GM19025 (cell line): ENCODE data around the gene ARMS2.

Experiments used
- ATAC-seq: cut with Tn5 transposase; IDR thresholded peaks from one replicate; pipeline ENCODE4 v1.9.1; 2021; ENCODE audit warnings: mild to moderate bottlenecking, low read depth, moderate library complexity; ENCODE audit not compliant: unreplicated experiment

The ARMS2 gene, protein sequence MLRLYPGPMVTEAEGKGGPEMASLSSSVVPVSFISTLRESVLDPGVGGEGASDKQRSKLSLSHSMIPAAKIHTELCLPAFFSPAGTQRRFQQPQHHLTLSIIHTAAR

DNA sequence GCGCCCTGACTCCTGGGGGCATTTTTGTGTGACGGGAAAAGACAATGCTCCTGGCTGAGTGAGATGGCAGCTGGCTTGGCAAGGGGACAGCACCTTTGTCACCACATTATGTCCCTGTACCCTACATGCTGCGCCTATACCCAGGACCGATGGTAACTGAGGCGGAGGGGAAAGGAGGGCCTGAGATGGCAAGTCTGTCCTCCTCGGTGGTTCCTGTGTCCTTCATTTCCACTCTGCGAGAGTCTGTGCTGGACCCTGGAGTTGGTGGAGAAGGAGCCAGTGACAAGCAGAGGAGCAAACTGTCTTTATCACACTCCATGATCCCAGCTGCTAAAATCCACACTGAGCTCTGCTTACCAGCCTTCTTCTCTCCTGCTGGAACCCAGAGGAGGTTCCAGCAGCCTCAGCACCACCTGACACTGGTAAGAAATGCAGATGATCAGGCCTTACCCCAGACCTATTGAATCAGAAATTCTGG lies at the start of gene ARMS2:
Gene ARMS2, plus strand, starts transcription at position 51 of the 478 bp plus-strand sequence. Its CDS starts 75 bp downstream, at position 126.
- ATAC-seq = no peak

DNA sequence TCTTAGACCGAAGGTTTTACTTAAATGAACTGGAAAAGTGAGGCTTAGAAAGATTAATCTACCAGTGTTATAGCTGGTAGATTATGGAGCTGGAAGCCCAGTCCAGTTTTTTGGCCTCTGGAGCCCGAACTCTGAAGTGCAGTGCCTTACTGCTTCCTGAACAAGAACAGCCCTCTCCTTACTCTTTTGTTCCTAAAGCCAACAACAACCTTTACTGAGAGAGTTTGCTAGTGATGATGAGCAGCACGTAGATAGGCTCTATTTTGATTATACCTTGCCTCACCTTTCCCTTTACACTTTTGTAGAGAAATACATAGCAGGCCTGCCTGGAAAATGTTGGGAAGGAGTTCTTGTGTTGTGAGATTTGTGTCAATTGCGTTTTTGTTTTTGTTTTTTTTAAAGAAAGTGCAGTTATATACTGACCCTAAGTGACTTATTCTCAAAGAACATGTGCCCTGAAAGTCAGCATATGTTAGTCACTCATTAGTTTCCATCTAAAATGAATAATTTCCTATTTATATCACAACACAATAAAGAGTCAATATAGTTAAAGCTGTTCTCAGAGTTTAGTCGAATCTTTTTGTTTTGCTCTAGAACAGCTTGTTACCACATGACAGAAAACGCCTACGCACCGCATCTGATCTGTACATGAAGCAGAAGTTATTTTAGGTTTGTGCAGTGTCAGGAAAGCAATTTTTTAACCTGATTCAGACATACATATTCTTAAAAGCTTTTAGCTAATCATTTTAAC lies 46.9 kb upstream of the ARMS2 start:
- no peak for ATAC-seq

DNA sequence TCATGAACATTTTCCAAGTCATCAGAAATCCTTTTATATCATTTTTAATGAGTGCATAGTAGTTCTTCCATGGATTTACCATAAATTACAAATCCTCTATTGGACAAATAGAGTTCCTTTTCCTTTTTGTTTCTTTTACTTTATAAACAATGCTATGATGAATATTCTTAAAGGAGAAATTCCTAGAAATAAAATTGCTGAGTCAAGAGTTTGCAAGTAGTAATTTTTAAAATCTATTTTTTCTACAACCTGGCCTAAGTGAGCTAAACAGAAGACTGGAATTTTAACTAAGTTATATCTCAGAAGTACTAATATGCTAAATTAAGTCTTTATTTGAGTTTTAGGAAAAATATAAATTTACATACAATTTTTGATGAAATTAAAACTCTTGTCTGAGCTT lies 41.1 kb upstream of the ARMS2 start:
- no peak for ATAC-seq

DNA sequence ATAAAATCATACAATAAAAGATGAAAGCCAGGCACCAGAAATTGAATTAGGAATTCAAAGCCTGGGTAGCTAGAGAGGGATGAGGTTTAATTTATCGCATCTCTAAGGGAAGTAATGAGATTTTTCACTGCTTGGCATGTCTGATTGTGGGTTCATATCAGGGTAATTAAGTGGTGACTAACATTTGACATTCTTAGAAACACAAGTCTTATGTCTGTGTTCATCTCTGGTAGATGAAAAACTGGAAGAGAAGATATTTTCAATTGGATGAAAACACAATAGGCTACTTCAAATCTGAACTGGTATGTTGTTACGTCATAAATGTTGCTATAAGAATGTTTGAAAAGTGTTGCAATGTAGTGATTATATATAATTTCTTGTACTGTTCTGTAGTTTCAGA lies 36.8 kb upstream of the ARMS2 start:
- ATAC-seq = no peak

DNA sequence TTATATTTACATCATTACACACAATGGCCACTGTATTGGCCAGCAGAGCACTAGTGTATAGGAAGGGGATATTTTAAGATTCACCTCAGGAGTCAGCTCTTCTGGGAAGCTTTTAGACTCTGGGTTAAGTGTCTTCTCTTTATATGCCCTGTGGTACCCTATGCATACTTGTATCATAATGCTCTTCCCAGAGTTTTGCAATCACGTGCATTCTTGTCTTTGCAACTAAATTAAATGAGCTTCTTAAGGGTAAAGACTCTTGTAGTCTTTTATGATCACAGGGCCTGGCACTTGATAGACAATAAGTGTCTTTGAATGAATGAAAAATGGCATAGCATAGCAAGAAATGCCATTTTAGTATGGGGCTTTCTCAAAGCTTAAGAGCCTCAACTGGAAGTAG lies 35.4 kb upstream of the ARMS2 start:
- no peak for ATAC-seq

DNA sequence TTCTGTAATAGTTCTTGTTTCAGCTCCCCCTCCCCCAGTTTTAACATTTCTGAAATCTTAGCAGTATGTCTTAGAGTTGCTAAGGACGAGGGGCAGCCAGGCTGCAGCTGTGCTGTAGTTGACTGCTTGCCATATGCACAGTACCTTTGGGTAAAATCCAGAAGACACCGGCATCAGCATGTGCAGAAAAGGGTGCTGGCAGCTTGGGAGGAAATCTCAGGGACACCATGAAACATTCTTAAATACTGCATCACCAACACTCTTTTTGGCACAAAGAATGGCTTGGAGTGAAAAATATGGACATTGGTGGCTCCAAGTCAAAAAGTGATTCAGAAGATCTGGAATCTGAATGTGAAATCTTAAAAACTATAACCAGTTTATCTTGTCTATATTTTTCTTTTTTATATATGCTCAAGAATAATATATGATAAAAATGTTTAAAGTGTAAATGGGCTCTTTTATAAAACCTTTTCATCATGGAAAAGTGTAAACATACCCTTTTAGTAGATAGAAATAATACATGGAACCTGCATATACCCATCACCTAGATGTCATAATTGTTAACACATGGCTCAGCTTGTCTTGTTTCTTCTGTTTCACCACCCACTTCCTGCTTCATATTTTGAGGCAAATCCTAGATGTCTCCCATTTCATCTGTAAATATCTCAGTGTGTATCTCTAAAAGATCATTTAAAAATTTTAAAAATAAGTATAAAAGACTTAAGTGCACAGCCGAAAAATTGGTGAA lies 34.4 kb upstream of the ARMS2 start:
- ATAC-seq = no peak

DNA sequence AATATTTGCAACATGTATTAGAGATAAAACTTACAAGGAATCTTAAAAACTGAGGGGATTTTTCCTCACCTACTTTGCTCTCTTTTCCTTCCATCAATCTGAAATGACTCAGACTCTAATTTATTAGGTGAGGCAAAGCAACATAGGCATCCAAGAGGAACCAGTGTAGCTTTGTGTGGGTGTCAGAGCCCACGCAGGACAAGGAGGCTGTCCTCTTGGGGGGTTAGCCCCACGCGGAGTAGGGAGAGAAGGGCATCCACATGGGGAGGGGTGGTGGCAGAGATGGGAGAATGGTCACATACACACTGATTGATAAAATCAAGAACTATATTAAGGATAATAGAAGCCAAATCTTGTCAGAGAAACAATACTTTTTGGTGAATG lies 33.8 kb upstream of the ARMS2 start:
- ATAC-seq = no peak

DNA sequence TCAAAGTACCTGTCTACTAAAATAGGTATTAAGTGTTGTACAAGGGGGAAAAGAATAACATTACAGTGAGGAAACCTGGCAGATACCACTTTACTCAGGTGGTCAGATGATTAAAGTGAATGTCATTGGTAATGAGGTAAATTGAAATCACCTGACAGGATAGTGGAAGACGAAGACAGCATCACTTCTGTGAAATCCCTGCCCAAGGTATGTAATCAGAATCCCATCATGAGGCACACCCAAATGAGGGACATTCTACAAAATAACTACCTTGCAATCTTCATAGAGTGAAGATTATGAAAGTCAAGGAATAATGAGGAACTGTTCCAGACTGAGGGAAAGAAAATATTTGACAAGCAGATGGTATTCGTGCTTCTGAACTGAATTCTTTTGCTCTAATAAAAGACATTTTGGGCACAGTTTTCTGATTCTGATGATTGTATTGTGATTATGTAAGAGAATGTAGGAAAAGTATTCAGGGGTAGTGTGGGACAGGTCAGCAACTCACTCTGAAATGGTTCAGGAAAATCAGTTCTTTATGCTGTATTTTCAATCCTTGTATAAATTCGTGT lies 33.3 kb upstream of the ARMS2 start:
- ATAC-seq = no peak

DNA sequence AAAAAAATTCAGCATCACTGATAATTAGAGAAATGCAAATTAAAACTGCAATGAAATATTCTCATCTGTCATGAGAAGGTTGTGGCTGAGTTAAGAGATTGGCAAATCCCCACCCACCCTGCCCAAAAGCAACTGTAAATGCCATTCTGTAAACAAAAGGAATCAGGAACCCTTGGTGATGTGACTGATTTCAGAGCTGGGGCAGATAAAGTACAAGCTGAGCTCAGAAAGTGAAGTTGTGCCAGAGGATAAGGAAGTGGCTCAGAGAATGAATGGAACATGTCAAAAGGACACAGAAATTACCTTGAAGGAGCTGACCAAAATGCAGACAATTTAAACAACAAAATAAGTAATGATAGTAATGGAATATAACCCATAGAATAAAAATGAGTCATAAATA lies 32.7 kb upstream of the ARMS2 start:
- ATAC-seq = no peak

DNA sequence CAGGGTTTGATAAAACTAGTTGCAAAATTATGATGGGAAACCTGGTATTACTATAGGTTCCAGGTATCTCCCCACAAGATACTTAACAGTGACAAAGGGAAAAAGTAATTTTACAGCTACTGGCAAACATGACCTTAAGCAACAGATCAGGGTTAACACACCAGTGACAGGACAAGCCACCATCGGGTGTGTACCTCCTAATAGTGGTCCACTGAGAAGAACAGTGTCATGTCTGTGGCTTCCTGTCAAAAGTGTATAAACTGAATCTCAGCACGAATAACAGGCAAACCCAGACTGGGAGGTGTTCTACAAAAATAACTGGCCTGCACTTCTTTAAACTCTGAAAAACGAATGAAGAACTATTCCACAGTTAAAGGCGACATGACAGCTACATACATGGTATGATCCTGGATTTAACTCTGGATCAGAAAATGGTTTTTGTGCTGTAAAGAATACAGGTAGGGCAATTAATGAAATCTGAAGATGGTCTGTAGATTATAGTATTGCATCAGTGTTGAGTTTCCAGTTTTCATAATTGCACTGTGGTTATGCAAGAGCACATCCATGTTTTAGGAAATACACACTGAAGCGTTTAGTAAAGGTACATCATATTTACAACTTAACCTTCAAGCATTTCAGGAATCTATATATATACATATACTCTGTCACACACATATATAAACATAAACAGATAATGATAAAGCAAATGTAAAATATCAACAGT lies 32.0 kb upstream of the ARMS2 start:
- no peak for ATAC-seq

DNA sequence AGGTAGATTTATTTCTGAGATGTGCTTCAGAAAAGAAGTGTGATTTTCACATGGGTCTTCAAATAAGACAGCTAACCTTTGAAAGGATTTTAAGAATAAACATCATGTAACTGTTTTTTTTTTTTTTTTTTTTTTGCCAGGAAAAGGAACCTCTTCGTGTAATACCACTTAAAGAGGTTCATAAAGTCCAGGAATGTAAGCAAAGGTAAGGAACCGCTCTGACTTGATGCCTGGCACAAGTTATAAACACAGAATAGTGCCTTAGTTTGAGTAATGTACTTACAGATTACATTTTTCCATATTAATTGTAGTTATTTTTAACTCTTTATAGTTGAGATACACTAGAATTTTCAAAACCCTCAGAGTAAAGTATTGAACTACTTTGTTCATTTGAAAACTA lies 30.4 kb upstream of the ARMS2 start:
- ATAC-seq = no peak

DNA sequence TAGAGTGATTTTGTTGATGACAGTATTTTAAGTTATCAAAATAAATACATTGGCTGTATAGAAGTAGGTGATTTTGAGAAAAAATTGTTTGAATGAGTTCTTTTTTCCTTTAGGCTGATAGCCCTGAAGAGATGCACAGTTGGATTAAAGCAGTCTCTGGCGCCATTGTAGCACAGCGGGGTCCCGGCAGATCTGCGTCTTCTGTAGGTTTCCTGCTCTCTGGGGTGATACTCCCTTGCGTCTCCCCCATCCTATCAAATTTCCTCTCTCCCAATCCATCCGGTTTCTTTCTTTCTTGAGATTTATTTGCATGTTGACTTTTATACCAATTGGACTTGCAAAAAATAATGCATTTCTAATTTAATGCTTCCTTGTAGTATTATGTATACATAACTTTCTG lies 27.6 kb upstream of the ARMS2 start:
- no peak for ATAC-seq

DNA sequence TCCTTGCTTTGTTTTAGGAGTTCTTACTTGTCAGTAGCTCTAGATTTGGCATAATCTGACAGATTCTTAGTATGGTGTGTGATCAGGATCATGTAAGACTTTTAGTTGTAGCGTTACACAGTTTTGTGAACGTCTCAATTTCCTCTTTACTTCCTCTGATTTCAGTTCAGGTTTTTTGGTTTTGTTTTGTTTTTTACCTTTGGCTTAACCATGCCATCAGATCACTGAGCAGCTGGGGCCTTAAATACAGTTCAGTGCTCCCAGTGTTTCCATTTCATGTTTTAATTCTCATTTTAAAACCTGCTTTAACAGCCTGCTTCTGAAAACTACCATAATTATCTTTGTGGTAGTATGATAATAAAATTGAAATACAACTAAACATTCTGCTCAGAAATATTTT lies 27.2 kb upstream of the ARMS2 start:
- no peak for ATAC-seq

DNA sequence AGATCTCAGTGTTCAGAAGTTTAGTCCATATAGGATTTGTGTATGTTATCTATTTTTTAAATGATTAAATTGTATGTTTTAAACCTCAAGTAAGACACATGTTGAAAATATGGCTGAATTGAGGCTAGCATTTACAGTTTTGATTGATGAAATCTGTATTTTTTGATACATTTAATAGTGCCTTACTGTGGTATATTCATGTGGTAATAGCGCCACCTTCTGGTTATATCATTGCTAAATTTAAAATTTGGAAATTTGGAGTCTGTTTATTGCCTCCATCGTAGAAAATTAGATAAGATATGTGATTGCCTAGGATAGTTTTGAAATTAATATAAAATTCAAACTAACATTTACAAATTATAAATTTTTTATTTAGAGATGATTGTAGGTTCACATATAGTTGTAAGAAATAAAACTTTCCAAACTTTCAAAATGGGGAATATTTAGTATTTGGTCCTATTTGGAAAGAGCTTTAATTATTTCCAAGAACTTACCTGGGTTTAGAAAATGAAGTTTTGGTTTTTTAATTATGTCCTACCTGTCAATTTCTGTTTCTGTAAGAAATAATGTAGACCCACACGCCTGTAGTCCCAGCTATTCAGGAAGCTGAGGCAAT lies 19.1 kb upstream of the ARMS2 start:
- no peak for ATAC-seq

DNA sequence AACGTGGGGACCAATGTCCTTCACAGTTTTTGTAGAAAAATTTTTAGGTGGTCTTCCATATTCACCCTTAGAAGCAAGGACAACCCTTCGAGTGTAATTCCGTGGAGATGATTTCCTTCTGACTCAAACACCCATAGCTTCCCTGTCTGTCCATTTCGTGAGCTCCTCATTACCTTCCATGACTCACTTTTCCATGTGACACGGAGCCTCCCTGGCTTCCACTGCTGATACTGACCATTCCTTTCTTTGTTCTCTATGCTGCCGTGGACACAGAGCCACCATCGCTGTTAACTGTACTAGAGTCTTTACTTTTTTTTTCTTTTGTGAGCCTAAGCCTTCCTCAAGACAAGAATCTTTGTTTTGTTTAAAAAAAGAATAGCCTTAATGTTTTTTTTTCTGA lies 12.5 kb upstream of the ARMS2 start:
- no peak for ATAC-seq

DNA sequence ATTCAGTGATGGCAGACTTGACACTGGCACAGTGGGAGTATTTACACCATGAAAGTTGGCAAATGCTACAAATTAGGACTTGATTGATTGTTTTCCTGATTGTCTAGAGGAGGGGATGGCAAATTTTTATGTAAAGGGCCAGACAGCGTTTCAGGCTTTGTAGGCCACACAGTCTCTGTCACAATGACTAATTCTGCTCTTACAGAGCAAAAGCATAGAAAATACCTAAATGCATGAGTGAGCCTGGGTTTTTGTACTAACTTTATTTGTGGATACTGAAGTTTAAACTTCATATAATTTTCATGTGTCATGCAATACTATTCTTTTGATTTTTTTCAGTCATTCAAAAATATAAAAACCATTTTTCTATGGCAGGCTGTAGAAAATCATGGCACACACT lies 9.0 kb upstream of the ARMS2 start:
- no peak for ATAC-seq

DNA sequence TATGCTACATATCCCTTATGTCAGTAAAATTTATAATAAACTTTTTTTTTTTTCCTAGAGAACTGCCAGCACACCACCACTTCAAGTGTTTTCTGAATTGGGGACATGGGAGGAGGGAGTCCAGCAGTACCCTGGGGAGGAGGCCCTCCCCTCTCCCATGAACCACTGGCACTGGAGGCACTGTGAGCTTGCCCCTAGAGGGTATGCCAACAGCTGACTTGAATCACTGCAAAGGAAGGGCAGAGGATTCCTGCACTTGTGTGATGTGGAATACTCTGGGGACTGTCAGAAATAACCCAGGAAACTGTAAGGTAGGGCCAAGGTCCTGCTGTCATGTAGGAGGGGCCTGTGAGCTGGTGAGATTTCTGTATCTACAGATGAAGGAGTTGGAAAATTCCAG lies 8.5 kb upstream of the ARMS2 start:
- ATAC-seq = no peak

DNA sequence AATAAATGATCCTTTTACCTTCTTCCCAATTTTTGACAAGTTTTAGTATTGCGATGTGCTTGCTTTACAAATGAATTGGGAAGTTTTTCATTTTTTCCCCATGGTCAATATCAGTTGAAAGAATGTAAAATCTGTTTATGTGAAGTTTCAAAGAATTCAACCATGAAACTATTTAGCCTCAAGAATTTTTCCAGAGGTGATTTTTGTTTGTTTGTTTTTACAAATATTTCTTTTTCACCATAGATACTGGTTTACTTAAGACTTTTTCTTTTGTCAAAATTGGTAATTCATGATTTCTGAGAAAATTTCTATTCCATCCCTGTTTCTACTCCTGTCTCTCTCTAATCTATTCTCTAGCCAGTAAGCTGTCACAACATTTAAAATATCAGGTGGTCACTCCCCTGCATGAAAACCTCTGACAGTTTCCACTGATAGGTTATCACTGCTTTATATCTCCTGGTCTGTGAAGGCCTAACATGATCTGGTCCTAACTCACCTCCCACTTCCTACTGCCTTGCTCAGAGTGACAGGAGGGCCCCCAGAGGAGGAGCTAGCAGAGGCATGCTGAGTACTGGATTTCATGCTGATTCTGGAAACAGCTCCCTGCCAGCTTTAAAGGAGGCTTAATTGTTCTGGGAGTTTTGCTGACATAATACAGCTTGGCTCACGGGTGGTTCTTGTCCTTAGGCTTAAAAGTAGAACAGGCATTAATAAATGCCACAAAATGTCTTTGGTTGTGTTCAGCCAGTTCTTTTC lies 7.6 kb upstream of the ARMS2 start:
- no peak for ATAC-seq

DNA sequence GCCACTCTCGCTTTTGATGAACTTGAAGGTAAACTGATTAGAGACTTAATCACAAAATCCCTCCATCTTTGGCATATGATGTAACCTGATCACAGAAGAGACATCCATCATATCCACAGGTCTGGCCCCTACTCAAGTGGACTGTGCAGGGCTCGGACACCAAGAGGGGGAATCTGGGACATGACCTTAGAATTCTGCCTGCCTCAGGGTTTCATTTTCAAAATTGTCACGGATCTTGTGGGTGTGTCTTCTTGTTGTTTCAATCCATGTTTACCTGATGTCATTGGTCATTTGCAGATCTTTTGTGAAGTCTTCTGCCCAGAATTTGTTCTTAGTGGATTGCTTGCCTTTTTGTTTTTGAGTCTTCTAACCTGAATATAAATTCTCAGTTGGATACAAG lies 5.9 kb upstream of the ARMS2 start:
- no peak for ATAC-seq

DNA sequence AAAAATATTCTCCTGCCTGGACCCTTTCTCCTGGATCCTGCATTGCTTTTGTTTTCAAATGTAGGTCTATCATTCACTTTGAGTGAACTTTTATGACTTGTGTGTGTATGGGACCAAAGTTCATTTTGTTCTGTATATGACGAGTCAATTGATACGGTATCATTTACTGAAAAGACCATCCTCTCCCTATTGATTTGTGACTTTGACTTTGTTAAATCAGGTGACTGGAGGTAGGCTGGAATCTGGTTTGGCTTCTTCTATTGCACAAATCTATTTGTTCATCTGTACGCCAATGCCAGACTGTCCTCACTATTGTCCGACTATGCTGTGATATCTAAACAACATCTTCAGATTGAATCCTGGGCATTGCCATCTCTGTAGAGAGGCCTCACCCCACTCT lies 5.3 kb upstream of the ARMS2 start:
- no peak for ATAC-seq
